HCT116 (cell line): ENCODE data around the gene BMPER. TPM values are rescaled to one million over a fixed set of nuclear protein-coding genes. Genes with fewer than 3 reads are reported as not detected.

Source experiments
- ATAC-seq: fragments of 200-7000 bp; cut with Tn5 transposase; 2 replicates; pipeline ENCODE4 v1.9.1; 2020; ENCODE audit warnings: mild to moderate bottlenecking, moderate library complexity
- BruUV-seq: library from RNA; stranded (reverse); fragments of 400-500 nt; replicated peaks from 2 replicates; lab custom pipeline; 2021; lab: Mats Ljungman, UMichigan
- CTCF ChIA-PET: fragments of 300-600 bp; sonication (Branson Sonifier 250); formaldehyde crosslinking; loops from one replicate; lab custom pipeline; 2021; ENCODE audit warnings: antibody characterized with exemption; lab: Charles Lee
- POLR2A ChIA-PET: fragments of 300-600, 350-600 bp; sonication (Branson Sonifier 250); formaldehyde crosslinking; loops from one replicate; lab custom pipeline; 2021; ENCODE audit warnings: antibody characterized with exemption; lab: Charles Lee
- RAD21 ChIA-PET, 2 experiments: fragments of 300-600 bp; sonication (Branson Sonifier 250); formaldehyde crosslinking; loops; one replicate each; lab custom pipeline; 2023; ENCODE audit warnings: low total read pairs in 2 of 2; ENCODE audit not compliant: uncharacterized antibody in 2 of 2, unreplicated experiment in 2 of 2, low non-redundant PET in 1 of 2; lab: Charles Lee
- DNase-seq: peaks from one replicate; pipeline ENCODE4 v3.0.0-alpha.2; 2010; ENCODE audit warnings: low read depth, low spot score
- H2AFZ ChIP-seq: fragments of 200-600 bp; shearing (Covaris generic), sonication (generic); 2 replicates; pipeline ENCODE4 v1.6.1; 2017; ENCODE audit warnings: low read depth, mixed run types, mixed read lengths, antibody characterized with exemption, low read length; ENCODE audit not compliant: poor library complexity, severe bottlenecking
- H3K27ac ChIP-seq: 2 replicates; pipeline ENCODE4 v1.5.1; 2012; ENCODE audit warnings: low read depth, low read length
- H3K27me3 ChIP-seq: fragments of 200-600 bp; sonication (generic); 2 replicates; pipeline ENCODE4 v1.6.1; 2016; ENCODE audit warnings: mixed run types, low read length, mixed read lengths; ENCODE audit not compliant: insufficient read depth
- H3K36me3 ChIP-seq, 2 experiments: fragments of 200-500 bp in 1 of 2; fragments of 200-600 bp in 1 of 2; sonication (Bioruptor generic) in 1 of 2; sonication (generic) in 1 of 2; 2 replicates each; pipeline versions ENCODE4 v1.5.1 to v1.6.1; 2014 to 2016; ENCODE audit warnings: low read length in 2 of 2, inconsistent platforms in 1 of 2, mixed read lengths in 1 of 2, mixed run types in 1 of 2; ENCODE audit not compliant: insufficient read depth in 2 of 2, control insufficient read depth in 1 of 2
- H3K4me1 ChIP-seq, 2 experiments: fragments of 200-600 bp in 1 of 2; sonication (generic) in 1 of 2; 2 replicates each; pipeline versions ENCODE4 v1.5.1 to v1.6.1; 2012 to 2017; ENCODE audit warnings: low read length in 2 of 2, inconsistent platforms in 1 of 2, mild to moderate bottlenecking in 1 of 2, mixed read lengths in 1 of 2, mixed run types in 1 of 2, moderate library complexity in 1 of 2; ENCODE audit not compliant: insufficient read depth in 2 of 2, control insufficient read depth in 1 of 2
- H3K4me2 ChIP-seq: fragments of 200-600 bp; sonication (generic); 2 replicates; pipeline ENCODE4 v1.6.1; 2017; ENCODE audit warnings: mixed run types, low read length, mixed read lengths
- H3K4me3 ChIP-seq, 2 experiments: fragments of 200-600 bp in 1 of 2; sonication (generic) in 1 of 2; replicated peaks in 1 of 2; 2 replicates each; pipeline ENCODE4 v1.5.1; 2011 to 2016; ENCODE audit warnings: low read length in 2 of 2, control low read depth in 1 of 2, low read depth in 1 of 2, mild to moderate bottlenecking in 1 of 2, mixed read lengths in 1 of 2, mixed run types in 1 of 2
- H3K79me2 ChIP-seq: fragments of 200-600 bp; sonication (generic); 2 replicates; pipeline ENCODE4 v1.6.1; 2017; ENCODE audit warnings: mild to moderate bottlenecking, mixed run types, low read length, moderate library complexity, mixed read lengths; ENCODE audit not compliant: insufficient read depth
- H3K9ac ChIP-seq: fragments of 200-600 bp; sonication (generic); 2 replicates; pipeline ENCODE4 v1.6.1; 2016; ENCODE audit warnings: low read length, mixed read lengths
- H3K9me2 ChIP-seq: fragments of 200-600 bp; sonication (generic), shearing (Covaris generic); 2 replicates; pipeline ENCODE4 v1.6.1; 2017; ENCODE audit warnings: mixed run types, mild to moderate bottlenecking, moderate library complexity; ENCODE audit not compliant: insufficient read depth
- H3K9me3 ChIP-seq, 2 experiments: fragments of 200-500 bp in 1 of 2; fragments of 200-600 bp in 1 of 2; sonication (Bioruptor generic) in 1 of 2; sonication (generic) in 1 of 2; 2 replicates each; pipeline ENCODE4 v1.6.1; 2014 to 2017; ENCODE audit warnings: low read length in 2 of 2, mixed read lengths in 2 of 2, inconsistent platforms in 1 of 2, low read depth in 1 of 2, mild to moderate bottlenecking in 1 of 2, mixed run types in 1 of 2, moderate library complexity in 1 of 2; ENCODE audit not compliant: control insufficient read depth in 1 of 2, insufficient read depth in 1 of 2
- H4K20me1 ChIP-seq: fragments of 200-600 bp; sonication (generic), shearing (Covaris generic); 2 replicates; pipeline ENCODE4 v1.6.1; 2017; ENCODE audit warnings: mixed run types, mild to moderate bottlenecking, moderate library complexity; ENCODE audit not compliant: insufficient read depth
- CBX3 ChIP-seq: IDR thresholded peaks from 2 replicates; pipeline ENCODE4 v1.6.1; 2012; ENCODE audit warnings: low read depth
- CEBPB ChIP-seq: IDR thresholded peaks from 2 replicates; pipeline ENCODE4 v1.6.1; 2012; ENCODE audit warnings: low read depth
- CTCF ChIP-seq, 3 experiments: fragments of 200-600 bp in 1 of 3; sonication (generic) in 1 of 3; IDR thresholded peaks in 2 of 3; conservative IDR thresholded peaks in 1 of 3; 2 replicates each; pipeline ENCODE4 v1.5.1; 2012 to 2017; ENCODE audit warnings: low read depth in 2 of 3, low read length in 2 of 3, antibody characterized with exemption in 1 of 3, borderline replicate concordance in 1 of 3, control low read depth in 1 of 3, mild to moderate bottlenecking in 1 of 3, mixed read lengths in 1 of 3, mixed run types in 1 of 3, moderate library complexity in 1 of 3; ENCODE audit not compliant: insufficient read depth in 1 of 3
- EGR1 ChIP-seq: IDR thresholded peaks from 2 replicates; pipeline ENCODE4 v1.6.1; 2012; ENCODE audit warnings: low read depth
- EZH2 ChIP-seq: fragments of 200-600 bp; sonication (generic); IDR thresholded peaks from 2 replicates; pipeline ENCODE4 v1.6.1; 2017; ENCODE audit warnings: antibody characterized with exemption, mixed run types
- EZH2phosphoT487 ChIP-seq: fragments of 200-600 bp; IDR thresholded peaks from 2 replicates; pipeline ENCODE4 v1.6.1; 2018; ENCODE audit warnings: antibody characterized with exemption, borderline replicate concordance
- FOSL1 ChIP-seq: IDR thresholded peaks from 2 replicates; pipeline ENCODE4 v1.6.1; 2012; ENCODE audit warnings: low read depth
- JUND ChIP-seq: IDR thresholded peaks from 2 replicates; pipeline ENCODE4 v1.6.1; 2012
- MAX ChIP-seq: IDR thresholded peaks from 2 replicates; pipeline ENCODE4 v1.6.1; 2012
- POLR2AphosphoS5 ChIP-seq: IDR thresholded peaks from 2 replicates; pipeline ENCODE4 v1.6.1; 2011; ENCODE audit warnings: mild to moderate bottlenecking, low read depth, low read length, moderate library complexity
- RAD21 ChIP-seq: IDR thresholded peaks from 2 replicates; pipeline ENCODE4 v1.6.1; 2012; ENCODE audit warnings: low read depth, mild to moderate bottlenecking
- SIN3A ChIP-seq: IDR thresholded peaks from 2 replicates; pipeline ENCODE4 v1.6.1; 2012; ENCODE audit warnings: low read depth
- TCF7L2 ChIP-seq: IDR thresholded peaks from 2 replicates; pipeline ENCODE4 v1.7.0; 2011; ENCODE audit warnings: borderline replicate concordance, inconsistent platforms; ENCODE audit not compliant: insufficient read depth, insufficient read length; ENCODE audit errors: extremely low read depth
- YY1 ChIP-seq: IDR thresholded peaks from 2 replicates; pipeline ENCODE4 v1.6.1; 2011; ENCODE audit warnings: low read length, low read depth, moderate library complexity, mild to moderate bottlenecking; ENCODE audit not compliant: insufficient replicate concordance; ENCODE audit errors: extremely low read depth
- ZBTB33 ChIP-seq: IDR thresholded peaks from 2 replicates; pipeline ENCODE4 v1.6.1; 2011; ENCODE audit warnings: mild to moderate bottlenecking, low read length, moderate library complexity; ENCODE audit not compliant: insufficient replicate concordance; ENCODE audit errors: extremely low read depth
- ZFX ChIP-seq: fragments of 450-650 bp; IDR thresholded peaks from 2 replicates; pipeline ENCODE4 v1.6.1; 2017
- ZNF274 ChIP-seq: fragments of 200-500 bp; sonication (Bioruptor generic); IDR thresholded peaks from 2 replicates; pipeline ENCODE4 v1.6.1; 2014; ENCODE audit warnings: mild to moderate bottlenecking, low read depth, low read length, inconsistent platforms
- intact Hi-C: fragments of 100-400 bp; cut with micrococcal nuclease; formaldehyde crosslinking; loops from 2 replicates; pipeline ENCODE4 v1.10.0; 2022
- total RNA-seq: library from RNA; stranded (reverse); gene quantifications from one replicate; pipeline ENCODE4 v1.2.1, GENCODE V29; 2021; ENCODE audit not compliant: unreplicated experiment

Gene BMPER
- total RNA-seq, 1 experiment from 2014 or later: not detected

- no peak for DNase-seq
- no peaks in the 10 kb centered on the region for H3K79me2 ChIP-seq
- H3K4me3 ChIP-seq: no peak overlapping the region
- BruUV-seq: no TSS peak
- intact Hi-C loops: loop anchor here (5.0 kb wide), 1 partner anchor 181 kb away; no protein-coding TSS in a partner anchor
- POLR2A ChIA-PET: interaction anchor here (0.9 kb wide), 1 partner anchor 461 kb away, joined by 3 read pairs; no protein-coding TSS in a partner anchor
- H3K36me3 ChIP-seq: no peaks in the 10 kb centered on the region
- no peaks in the 10 kb centered on the region for H3K9me2 ChIP-seq
- no peaks in the 10 kb centered on the region for H3K9me3 ChIP-seq
- no peaks in the 10 kb centered on the region for H4K20me1 ChIP-seq
- H2AFZ ChIP-seq: no peak overlapping the region
- H3K27me3 ChIP-seq: no peaks in the 10 kb centered on the region
- no peak overlapping the region for H3K9ac ChIP-seq
- H3K4me1 ChIP-seq: no peaks in the 10 kb centered on the region
- CTCF ChIA-PET: interaction anchor here (1.5 to 2.4 kb wide), 2 partner anchors 185 to 460 kb away, joined by 5 to 19 read pairs; no protein-coding TSS in a partner anchor
- H3K27ac ChIP-seq: no peak overlapping the region
- no peak overlapping the region for H3K4me2 ChIP-seq
- no peak for ATAC-seq
- TF ChIP-seq MAX (no peak), JUND (no peak), CTCF (IDR thresholded peaks at IDR 0.05 in 2 of 3, conservative IDR thresholded peaks at IDR 0.05 in 1 of 3; ENCODE audit: borderline replicate concordance in 1 of 3, insufficient read depth in 1 of 3, low read depth in 2 of 3, low read length in 2 of 3) (no peak), POLR2AphosphoS5 (no peak), SIN3A (no peak), EGR1 (no peak), ZBTB33 (no peak), YY1 (no peak), ZFX (no peak), EZH2 (no peak), CBX3 (no peak), RAD21 (no peak), EZH2phosphoT487 (no peak), TCF7L2 (no peak), ZNF274 (no peak), FOSL1 (no peak), CEBPB (no peak)
- RAD21 ChIA-PET: no interaction called here
Measured at GRCh38 chr7:34135924-34136323, 230.6 kb downstream of the BMPER start.
